WTC11 (cell line): ENCODE results near the gene IL4R.

Experiments
- JUN ChIP-seq: sonication (generic); formaldehyde crosslinking; IDR thresholded peaks from 2 replicates; pipeline ENCODE4 v1.8.0; 2023; ENCODE audit warnings: mild to moderate bottlenecking, missing genetic modification reagents
- TF ChIP-seq, protein P1 (sequence below): fragments of 200-600 bp; IDR thresholded peaks from 2 replicates; pipeline ENCODE4 v1.8.0; 2022; ENCODE audit warnings: antibody characterized with exemption

DNA sequence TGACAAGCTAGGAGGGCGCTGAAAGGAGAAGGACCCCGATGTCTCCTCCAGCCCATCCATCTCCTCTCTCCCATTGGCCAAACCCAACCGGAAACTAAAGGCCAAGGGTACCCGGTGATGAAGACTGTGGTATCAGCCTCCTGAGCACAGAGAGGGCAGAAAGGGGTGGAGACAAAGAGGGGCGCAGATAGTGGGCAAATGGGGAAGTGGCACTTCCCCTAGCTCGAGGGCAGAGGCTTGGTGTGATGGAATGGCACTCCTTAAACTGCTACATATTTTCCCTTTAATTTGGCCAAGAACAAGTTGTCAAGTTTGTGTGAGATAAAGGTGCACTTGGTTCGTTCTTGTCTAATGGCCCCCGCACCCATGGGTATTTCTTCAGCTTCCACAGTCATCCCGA lies 27.8 kb downstream of the IL4R start:
- TF ChIP-seq, protein P1, sequence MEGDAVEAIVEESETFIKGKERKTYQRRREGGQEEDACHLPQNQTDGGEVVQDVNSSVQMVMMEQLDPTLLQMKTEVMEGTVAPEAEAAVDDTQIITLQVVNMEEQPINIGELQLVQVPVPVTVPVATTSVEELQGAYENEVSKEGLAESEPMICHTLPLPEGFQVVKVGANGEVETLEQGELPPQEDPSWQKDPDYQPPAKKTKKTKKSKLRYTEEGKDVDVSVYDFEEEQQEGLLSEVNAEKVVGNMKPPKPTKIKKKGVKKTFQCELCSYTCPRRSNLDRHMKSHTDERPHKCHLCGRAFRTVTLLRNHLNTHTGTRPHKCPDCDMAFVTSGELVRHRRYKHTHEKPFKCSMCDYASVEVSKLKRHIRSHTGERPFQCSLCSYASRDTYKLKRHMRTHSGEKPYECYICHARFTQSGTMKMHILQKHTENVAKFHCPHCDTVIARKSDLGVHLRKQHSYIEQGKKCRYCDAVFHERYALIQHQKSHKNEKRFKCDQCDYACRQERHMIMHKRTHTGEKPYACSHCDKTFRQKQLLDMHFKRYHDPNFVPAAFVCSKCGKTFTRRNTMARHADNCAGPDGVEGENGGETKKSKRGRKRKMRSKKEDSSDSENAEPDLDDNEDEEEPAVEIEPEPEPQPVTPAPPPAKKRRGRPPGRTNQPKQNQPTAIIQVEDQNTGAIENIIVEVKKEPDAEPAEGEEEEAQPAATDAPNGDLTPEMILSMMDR = no peak
- no peak for TF ChIP-seq JUN (CRISPR knock-in tag)
